ENCODE data around the gene BMP6.
"Not testable (repeated sequence)": the region's sequence is repeated elsewhere in the genome, so short reads cannot be mapped to it uniquely, and the experiment has no call there.

The BMP6 gene

DNA sequence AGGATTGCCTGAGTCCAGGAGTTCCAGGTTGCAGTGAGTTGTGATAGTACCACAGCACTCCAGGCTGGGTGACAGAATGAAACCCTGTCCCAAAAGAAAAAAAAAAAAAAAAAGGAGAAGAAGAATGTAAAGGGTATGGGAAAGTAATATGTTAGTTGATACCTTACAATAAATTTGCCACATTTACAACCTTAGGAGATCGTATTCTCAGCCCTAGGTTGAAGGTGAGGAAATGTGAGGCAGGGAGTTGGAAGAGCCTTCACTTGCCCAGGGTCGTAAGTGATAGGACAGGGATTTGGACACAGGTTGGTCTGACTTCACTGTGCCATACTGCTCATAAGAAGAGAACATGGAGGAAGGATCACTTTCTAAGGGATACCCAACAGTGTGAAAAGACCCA, 68.6 kb downstream of the BMP6 start:
- no peak for DNase-seq

DNA sequence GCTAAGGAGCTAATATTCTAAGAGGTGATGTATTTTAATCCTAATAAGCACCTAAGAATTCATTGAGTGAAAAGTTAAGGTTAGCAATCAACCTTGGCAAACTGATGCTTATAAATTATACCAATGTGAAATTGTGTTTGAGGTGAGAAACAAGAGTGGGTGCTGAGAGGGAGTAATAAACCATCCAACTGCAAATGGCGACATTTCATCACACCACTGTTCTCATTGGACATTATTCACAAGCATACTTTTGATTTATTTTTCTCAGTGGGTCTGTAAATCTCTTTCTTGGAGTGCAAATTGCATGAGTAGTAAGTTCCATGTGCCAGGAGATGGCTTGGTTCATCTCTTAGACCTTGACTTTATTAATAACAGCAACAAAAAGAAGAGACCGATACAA, 71.5 kb downstream of the BMP6 start:
- no peak for DNase-seq

DNA sequence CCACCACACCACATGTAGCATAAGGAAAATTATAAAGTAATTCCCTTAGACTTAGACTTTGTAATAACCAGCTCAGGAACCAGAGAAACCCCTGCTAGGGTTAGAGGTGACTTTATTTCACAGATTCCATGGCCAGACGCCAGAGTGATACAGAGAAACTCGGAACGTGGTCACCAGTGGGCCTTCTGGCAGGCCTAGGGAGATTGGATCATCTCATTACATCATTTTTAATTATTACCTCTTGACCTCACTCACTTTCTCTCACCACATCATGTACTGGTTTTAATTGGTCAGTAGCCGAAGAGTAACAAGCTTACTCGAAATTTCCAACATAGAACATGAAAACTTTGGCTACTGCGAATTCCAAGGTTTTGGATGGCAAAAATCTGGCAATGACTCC, 72.9 kb downstream of the BMP6 start:
- DNase-seq = no peak

DNA sequence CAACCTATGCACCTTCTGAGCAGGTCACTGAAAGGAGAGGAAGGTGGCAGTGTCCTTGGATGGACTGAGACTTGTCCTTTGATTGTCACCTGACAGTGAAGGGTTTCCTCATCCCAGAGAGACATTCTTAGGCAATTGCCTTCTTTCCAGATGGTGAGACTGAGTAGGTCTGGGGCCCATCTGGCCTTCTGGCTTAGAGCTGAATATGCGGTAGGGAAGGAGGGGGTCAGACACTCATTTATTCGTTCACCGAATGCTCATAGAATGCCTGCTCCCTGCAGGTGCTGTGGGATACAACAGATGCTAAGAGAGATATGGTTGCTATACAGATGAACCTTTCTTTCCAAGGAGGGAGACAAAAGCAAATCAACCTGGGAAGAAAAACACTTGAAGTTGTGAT, 76.8 kb downstream of the BMP6 start:
- no peak for DNase-seq

DNA sequence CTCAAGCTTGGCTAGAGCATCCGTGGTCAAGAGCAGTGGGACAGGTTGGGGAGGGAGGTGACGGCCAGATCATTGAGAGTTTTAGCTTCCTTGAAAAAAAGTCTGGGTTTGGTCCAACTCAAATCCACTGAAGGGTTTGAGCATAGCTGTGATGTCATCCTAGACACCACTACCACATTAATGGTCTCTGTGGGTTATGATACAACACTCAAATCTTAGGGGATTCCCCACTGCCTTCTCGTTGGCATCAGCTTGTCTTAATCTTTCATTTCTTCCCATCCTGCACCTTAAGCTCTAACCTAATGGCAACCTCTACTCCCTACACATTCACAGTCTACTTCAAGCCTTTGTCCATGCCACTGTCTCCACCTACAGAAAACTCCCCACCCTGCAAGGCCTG, 77.3 kb downstream of the BMP6 start:
- no peak for DNase-seq

DNA sequence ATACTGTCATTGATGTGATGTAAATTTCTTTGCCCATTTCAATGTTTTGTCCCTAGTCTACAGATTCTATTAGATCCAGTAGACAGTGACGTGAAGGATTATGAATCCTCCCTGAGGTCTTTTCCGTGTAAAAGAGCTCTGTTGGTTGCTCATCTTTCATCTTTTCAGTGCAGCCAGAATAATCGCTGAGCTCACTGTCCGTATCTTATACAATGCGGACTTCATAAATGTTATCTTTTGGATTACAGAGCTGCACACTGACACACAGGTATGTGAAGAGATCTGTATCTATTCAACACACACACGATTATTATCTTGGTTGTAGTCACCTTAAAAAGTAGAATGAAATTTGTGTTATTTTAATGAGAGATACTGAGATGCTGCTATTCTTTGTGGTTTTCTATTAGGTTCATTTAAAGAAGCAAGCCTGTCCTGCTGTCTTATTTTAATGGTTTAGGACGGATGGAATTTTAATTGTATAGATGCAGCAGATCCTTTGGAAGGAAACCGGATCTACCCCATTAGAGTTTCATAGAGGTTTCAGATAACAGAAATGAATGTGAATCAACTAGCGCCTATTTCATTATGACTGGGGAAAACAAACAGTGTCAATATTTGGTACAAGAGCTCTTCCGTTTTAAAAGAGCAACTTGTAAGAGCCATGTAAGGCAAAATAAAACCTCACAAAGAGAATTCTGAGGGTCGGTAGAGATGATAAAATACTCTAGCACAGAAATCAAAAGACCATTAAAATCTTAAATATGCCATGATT, 79.4 kb downstream of the BMP6 start:
- no peak for DNase-seq

DNA sequence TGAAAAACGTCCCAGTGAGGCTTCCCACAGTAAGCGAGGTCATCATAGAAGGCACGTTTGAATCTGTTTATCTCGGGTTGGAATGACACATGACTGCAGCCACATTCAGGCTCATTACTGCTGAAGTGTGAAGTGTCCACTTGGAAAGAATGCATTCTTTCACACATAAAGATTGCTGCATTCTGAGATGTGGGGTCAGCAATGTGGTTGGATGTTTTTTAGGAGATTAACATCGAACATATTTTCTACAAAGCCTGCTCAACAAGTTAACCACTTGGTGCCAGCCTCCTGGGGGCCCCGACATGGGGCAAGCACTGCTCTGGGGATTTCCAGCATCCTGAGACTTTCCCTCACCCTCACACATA, 79.9 kb downstream of the BMP6 start:
- peak; percentile 37 for DNase-seq

DNA sequence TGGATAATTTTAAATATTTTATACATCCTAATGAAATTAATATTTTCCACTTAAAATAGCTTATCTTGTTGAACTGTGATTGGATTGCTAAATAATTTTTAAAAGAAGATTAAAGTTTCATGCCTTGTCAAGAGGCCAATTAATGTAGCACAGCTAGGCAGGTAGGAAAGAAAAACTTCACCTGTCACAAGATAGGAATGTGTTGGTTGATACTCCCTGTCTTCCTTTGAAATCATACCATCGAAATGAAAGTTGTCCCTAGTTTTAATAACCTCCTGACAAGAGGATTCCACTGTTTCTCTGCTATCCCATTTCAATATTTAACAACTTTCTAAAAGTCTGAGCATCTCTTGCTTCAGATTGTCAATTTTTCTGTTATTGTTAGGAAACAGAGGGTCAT, 80.8 kb downstream of the BMP6 start:
- DNase-seq = no peak

DNA sequence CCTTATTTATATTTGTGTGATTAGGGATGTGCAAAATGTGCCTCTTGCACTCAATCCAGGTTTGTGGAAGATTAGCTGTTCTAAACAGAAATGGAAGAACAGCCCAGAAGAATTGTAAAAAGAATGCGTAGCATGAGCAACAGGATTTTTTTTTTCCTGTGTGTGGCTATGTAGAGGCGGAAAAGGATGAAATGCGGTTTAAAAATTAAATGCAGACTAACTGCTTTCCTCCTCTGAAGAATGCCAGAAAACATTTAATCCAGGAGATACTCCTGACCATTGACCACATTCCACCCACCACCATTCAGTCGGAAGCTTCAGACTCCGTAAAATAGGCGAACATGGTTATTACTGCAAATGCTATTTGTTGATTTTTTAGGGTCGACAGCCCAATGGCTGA, 83.4 kb downstream of the BMP6 start:
- no peak for DNase-seq

DNA sequence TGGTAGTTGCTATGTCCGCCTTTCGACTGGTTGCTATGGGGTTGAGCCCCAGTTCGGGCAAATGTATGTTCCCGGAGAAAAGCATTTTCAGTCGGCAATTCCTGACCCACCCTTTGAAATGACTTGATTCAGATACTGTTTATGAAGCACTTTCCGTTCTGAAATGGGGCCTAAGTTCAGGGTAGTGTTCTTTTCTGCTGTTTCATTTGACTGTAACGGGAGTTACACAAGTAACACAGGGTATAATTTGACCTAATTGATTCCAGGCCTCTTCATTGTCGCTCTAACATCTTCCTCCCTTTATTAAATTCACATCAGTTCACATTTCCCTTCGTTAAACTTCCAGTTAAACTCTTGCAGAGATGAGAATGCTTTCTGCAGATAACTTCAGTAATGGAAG, 85.5 kb downstream of the BMP6 start:
- no peak for DNase-seq

DNA sequence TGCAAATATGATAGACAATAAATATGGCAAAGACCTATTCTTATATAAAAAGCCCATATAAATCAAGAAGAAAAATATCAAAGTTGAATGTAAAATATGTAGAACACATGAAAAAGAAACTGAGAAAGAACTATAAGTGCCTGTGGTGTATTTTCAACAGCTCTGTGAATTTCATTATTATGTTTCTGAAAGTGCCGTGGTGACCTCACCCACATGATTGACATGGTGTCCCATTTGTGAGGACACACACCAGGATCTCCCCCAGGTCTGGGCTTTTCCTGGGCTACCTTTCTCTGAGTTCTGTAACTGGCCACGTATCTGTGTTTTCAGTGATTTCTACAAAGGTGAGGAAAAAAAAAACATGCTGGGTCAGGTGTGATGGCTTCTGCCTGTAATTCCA, 86.7 kb downstream of the BMP6 start:
- no peak for DNase-seq

DNA sequence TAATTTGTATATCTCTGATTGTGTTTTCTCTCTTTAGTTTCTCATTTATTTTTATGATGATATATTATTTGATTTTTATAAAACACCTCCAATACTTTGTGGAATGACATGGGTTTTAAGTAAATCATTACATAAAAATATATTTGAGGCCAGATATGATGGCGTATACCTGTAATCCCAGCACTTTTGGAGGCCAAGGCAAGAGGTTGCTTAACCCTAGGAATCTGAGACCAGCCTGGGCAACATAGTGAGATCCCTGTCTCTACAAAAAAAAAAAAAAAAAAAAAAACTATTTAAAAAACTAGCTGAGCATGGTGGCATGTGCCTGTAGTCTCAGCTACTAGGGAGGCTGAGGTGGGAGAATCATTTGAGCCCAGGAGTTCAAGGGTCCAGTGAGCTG, 87.3 kb downstream of the BMP6 start:
- DNase-seq = no peak

DNA sequence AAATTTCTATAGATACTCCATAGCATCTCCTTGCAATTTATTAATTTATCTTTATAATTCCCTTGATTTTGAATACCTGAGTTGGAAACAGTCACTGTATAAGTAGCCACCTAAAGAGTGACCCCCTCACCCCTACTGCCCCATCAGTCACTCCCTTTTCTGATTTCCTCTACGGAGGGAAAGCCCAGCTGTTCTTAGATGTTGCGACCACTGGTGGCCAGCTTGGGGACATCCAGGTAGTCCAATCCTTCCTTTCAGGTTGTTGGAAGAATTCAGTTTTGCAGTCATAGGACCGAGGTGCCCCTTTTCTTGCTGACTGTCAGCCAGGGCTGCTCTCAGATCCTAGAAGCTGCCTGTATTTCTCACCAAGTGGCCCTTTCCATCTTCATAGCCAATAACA, 87.8 kb downstream of the BMP6 start:
- DNase-seq = no peak

DNA sequence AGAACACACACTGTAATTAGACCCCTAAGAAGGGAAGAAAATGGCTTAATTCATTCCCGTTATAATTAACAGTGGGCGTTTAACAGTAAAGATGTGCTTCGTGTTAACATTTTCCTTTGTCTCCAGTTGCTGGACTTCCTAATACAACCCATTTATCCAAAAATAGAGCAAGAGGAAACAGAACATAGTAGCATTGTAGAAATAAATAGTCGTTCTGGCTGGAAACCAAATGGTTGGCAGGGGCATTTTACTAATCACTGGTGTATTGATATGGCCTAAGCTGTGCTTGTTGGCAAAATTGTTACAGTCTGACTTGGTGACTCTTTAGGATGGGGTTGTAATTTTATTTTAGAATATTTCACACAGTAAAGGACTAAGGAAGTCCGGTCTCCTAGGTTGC, 89.8 kb downstream of the BMP6 start:
- DNase-seq = no peak

DNA sequence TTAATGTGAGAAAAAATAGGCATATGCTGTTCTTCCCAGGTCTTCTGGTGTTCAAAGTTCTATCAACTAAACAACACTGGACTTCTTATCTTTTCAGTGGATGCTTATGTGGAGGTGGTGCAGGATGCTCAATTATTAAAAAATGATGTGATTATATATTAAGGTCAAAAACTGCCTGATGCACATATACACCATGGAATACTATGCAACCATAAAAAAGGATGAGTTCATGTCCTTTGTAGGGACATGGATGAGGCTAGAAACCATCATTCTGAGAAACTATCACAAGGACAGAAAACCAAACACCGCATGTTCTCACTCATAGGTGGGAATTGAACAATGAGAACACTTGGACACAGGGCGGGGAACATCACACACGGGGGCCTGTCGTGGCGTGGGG, 91.3 kb downstream of the BMP6 start:
- DNase-seq = not testable (repeated sequence)

DNA sequence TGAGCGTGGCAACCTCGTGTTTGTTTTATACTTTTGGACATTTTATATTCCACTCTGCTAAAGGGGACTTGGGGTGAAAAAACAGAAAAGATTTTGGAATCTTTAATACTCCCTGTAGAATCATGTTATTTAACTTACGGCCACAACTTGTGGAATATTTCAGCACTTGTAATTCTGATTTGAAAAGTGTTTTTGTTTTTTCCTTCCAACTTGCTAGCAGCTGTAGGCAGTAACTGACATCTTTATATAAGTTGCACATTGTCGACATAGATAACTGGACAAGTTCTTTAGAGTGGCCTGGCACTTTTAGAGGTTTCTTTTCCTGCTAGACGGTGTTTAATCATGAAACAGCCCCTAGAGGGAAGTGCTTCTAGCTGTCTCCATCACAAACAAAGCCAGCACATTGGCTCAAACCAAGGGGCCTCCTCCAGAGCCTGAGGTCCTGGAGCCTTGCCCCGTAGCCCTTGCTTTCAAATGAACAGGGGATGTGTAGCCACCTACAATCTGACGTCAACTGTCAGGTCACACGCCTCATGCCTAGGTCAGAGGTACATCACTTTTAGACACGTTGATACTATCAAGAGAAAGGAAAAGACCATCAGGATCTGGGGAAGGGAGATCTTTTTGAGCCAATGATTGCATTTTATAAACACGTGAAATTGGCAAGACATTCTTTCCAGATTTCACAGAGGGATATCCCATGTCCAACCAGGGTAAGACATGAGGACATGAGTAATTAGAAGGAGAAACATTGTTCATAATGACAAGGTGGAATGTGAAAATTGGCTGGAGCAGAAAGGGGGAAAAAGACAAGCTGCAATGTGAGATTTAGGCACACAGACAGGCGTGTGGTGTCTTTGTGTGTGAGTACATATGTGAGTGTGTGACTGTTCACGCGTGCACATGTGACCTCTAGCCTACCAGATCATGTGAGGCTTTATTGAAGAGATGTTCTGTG, 92.6 kb downstream of the BMP6 start:
- no peak for DNase-seq

DNA sequence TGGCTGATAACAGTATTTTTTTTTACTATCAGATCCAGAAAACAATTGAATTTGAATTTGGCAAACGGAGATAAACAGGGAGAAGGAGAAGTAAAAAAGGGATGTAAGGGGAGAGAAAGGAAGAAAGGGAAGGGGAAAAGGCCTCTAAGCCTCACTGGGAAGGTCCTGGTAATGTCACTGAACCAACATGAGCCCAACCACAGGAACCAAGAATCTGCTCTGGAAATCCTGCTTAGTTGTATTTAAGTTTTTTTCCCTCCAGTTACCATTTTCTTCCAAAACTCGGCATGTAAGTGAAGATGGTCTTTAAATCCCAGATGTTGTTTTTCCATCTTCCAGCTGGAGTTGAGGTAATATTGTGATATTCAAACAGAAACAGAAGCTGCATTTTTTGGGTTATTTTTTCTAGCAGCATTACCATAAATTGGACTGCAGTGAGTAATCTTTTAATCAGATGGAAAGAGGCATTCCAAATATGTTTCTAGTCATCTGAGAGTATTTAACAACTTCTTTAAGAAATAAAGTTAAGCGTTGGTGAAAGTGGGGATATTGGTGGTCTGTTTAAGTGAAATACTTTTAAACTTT, 93.6 kb downstream of the BMP6 start:
- peak; percentile 65 for DNase-seq

DNA sequence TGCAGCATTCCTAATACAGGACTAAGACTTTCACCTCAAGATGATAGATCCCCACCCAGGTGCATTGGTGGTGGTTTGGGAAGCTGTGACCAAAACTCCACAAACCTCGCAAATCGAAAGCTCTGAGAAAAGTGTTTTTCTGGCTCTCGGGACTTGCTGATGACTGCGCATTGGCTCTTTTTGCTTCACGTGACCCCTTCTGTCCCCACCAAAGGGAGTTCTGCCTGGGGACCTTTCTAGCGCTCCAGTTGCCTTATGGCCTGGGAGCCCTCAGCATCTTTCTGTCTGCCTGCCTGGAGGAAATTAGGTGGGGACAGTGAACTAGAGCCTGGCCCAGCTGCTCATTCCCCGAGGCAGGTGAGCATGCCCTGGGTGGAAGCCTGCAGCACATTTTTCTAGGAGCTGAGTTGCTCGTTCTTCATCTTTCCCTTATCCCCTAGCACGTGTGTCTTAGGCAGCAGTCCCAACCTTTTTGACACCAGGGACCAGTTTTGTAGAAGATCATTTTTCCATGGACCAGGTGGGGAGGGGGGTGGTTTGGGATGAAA, 94.5 kb downstream of the BMP6 start:
- DNase-seq = no peak

DNA sequence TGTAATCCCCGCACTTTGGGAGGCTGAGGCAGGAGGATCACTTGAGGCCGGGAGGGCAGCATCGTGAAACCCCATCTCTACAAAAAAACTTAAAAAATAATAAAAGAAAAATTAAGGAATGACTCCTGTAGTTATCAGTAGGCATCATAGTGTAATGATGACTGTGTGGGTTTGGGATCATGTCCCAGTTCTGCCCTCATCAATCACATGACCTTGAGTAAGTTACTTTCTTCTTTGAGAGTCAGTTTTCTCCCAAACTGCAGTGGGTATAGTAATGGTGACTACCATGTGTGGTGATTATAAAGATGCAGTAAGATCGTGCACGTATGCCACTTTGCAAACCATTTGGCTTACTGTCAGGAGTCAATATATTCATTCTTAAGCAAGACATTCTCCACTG, 95.5 kb downstream of the BMP6 start:
- peak; percentile 30 for DNase-seq

DNA sequence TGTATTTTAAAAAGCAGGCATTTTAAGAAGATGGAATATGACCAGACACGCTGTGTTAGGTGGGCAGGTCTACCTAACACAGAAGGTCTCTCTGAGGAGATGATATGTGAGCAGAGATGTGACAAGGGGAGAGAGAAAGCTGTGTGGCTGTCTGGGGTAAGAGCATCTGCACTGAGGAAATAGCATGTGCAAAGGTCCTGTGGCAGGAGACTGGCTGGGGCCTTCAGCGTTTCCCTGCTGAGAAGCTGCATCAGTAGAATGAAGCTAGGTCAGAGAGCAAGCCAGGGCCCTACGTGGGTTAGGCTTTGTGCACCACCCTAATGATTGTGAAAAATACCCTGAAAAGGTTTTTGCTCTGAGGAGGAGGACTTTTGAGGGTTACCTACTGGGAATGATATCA, 97.7 kb downstream of the BMP6 start:
- no peak for DNase-seq

DNA sequence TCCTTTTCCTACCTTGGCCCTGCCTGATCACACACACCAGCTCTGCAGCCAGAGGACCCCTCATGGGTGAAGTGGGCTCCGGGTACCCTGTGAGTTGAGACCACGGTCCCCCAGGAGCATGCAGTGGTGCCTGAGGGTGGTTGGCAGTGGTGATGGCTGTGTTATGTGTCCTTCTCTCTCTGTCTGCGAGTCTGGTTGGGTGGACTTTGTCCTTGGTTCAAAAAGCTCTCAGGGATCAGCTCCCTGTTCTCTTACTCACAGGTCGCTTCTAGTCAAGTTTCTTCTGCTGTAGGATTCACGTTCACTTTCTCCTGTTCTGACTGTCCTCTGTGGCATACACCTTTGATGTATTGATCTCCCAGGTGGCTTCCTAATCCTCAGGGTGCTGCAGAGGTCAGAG, 100.1 kb downstream of the BMP6 start:
- no peak for DNase-seq

DNA sequence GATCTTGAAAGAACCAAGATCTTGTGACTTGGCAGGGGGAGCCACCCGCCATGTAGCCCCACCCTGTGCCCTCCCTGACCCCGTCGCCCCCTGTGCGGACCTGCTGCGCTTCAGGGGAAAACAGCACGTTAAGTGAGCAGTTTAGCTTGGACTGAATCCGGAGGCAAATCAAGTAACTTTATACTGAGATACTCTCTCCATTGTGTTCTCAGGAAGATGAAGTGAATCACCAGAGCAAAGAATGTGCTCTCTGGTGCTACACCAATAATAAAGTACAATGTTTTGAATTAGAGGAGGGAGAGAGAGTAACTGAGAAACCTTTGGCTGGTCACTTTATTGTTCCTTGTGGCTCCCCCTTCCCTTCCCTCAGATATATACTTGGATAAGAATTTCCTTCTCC, 101.2 kb downstream of the BMP6 start:
- DNase-seq = peak; percentile 68

DNA sequence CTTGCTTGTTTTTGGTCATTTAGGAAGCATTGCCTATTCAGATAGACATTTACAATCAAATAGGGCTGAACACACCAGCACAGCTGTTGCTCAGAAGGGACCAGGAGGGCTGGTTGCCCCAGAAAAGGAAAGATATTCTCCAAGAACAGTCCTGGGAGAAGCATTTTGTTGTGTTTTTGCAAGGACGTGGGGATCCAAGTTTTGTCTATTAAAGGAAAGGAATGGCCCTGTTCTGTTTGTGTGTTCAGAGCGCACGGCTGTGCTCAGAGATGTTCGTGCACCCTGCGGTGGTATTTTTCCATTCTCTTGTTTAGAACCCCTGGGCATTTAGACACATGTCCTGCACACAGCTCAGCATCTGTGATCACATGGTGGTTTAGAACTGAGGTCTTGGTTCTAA, 102.2 kb downstream of the BMP6 start:
- no peak for DNase-seq
